Measurements from ENCODE around the gene CNTN5.

GRCh38 chr11:100190395-100190794 lies 1169.6 kb downstream of the CNTN5 start:
- no peak for TF ChIP-seq CTCF (conservative IDR thresholded peaks at IDR 0.05; ENCODE audit: low read depth, low read length)
- no peak for TF ChIP-seq EZH2phosphoT487 (IDR thresholded peaks at IDR 0.05; ENCODE audit: borderline replicate concordance, low read length)
